Measurements from ENCODE around the gene MTA1. TPM values are rescaled to one million over a fixed set of nuclear protein-coding genes. Genes with fewer than 3 reads are reported as not detected.
A peak's percentile ranks its signal among the peaks of the same experiment; 100 is the strongest.

Gene MTA1
- total and polyA plus RNA-seq, 7 experiments from 2014 or later = 2.8 to 132 (median 117) TPM

DNA sequence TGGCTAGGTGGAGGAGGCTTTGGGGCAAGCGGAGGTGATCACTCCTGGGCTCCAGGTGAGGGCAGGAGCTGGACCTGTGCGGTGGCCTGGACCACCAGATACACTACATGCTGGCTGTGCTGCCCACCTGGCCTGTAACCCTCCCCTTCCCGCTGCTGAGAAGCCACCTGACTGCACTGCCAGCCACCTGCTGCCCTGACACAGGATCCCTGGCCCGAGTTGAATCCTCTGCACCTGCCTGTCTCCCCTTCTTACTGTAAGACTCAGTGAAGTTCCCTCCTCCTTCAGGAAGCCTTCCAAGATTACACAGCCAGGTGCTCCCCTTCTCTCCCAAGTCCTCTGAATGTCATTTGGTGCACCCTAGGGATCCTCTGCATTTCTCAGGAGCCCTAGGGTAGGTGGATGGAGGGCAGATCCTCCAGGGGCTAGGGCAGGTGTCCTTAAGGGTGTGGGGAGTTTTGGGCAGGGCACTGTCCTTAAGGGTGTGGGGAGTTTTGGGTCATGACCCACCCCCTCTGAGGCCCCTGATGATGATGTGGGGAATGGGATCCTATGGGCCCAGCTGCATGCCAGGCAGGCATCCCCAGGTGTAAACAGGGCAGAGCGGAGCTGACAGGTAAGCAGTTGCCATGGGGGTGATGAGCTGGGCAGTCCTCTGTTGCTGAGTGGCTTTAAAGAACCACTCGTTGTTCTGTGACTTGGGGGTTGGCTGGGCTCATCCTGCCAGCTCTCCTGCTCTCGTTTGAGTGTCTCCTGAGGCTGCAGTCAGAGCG lies 6.7 kb upstream of the MTA1 start:
- Mint-ChIP-seq H3K27ac (peak overlapping the region in 2 of 9 donors; percentile 17 to 43), H3K36me3 (peaks cover 0 to 4% (median 0%) of the 10 kb centered on the region in 5 donors), H3K27me3 (peaks cover 0 to 39% (median 6%) of the 10 kb centered on the region in 5 donors), H3K4me1 (peaks cover 2 to 19% (median 12%) of the 10 kb centered on the region in 7 donors), H3K4me3 (peak overlapping the region in 7 of 10 donors; percentile 6 to 79 (median 31)), H3K9me3 (no peaks in the 10 kb centered on the region)
- CTCF ChIA-PET = no interaction called here
- no peaks in the 10 kb centered on the region for H3K9me3 ChIP-seq (ENCODE audit: control insufficient read depth in 2 of 3, low read length in 3 of 3)
- DNase-seq (no peak), ATAC-seq (no peak)
- no peak overlapping the region for H3K27ac ChIP-seq (ENCODE audit: low read depth, low read length)
- H3K4me3 ChIP-seq (ENCODE audit: low read length) = no peak overlapping the region
- POLR2A ChIA-PET = interaction anchor here (0.8 to 1.3 kb wide), 3 partner anchors 9 to 10 kb away, joined by 3 to 5 read pairs (median 4); no protein-coding TSS in a partner anchor
- H3K4me1 ChIP-seq (ENCODE audit: control insufficient read depth in 2 of 2, insufficient read depth in 2 of 2, low read length in 2 of 2) = peaks cover 5 to 15% of the 10 kb centered on the region in 2 donors
- H3K36me3 ChIP-seq (ENCODE audit: control insufficient read depth in 2 of 3, insufficient read depth in 3 of 3, low read length in 3 of 3) = no peaks in the 10 kb centered on the region
- H3K27me3 ChIP-seq (ENCODE audit: control insufficient read depth in 2 of 2, insufficient read depth in 2 of 2, low read length in 2 of 2) = peaks cover 0 to 12% of the 10 kb centered on the region in 2 donors
- intact Hi-C loops (cut with micrococcal nuclease) = loop anchor here in 1 of 2 donors (10.0 kb wide), 1 partner anchor 98 kb away; the partner anchor contains the start of gene PACS2

DNA sequence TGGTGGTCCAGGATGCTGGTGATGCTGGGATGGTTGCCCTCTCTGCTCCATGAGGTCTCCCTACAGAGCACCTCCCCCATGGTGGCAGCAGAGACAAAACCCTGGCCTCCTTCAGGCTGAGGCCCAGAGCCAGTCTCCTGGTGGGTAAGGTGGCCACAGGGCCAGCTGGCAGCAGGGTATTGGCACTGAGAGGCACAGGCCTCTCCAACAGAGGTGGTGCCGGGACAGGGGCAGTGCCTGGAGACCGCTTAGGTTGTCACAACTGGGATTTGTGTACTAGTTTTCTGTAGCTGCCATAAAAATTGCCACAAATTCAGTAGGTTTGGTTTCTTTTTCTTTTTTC lies 6.1 kb upstream of the MTA1 start:
- peak overlapping the region in 5 of 10 donors; percentile 6 to 45 (median 33) for H3K4me3 Mint-ChIP-seq
- H3K4me1 Mint-ChIP-seq = peaks cover 2 to 20% (median 12%) of the 10 kb centered on the region in 7 donors
- intact Hi-C loops (cut with micrococcal nuclease) = loop anchor here in 1 of 2 donors (10.0 kb wide), 1 partner anchor 99 kb away; the partner anchor contains the start of gene PACS2
- H3K4me1 ChIP-seq (ENCODE audit: control insufficient read depth in 2 of 2, insufficient read depth in 2 of 2, low read length in 2 of 2) = peaks cover 5 to 15% of the 10 kb centered on the region in 2 donors
- H3K27ac ChIP-seq (ENCODE audit: low read depth, low read length) = no peak overlapping the region
- H3K36me3 Mint-ChIP-seq = peaks cover 0 to 4% (median 0%) of the 10 kb centered on the region in 5 donors
- no peaks in the 10 kb centered on the region for H3K36me3 ChIP-seq (ENCODE audit: control insufficient read depth in 2 of 3, insufficient read depth in 3 of 3, low read length in 3 of 3)
- H3K27me3 ChIP-seq (ENCODE audit: control insufficient read depth in 2 of 2, insufficient read depth in 2 of 2, low read length in 2 of 2) = peaks cover 0 to 12% of the 10 kb centered on the region in 2 donors
- ChIA-PET CTCF (no interaction called here), POLR2A (interaction anchor here (0.7 to 1.3 kb wide), 2 partner anchors 10 to 67 kb away, joined by 3 to 5 read pairs; no protein-coding TSS in a partner anchor)
- DNase-seq (no peak), ATAC-seq (no peak)
- H3K27me3 Mint-ChIP-seq = peaks cover 0 to 39% (median 6%) of the 10 kb centered on the region in 5 donors
- no peaks in the 10 kb centered on the region for H3K9me3 ChIP-seq (ENCODE audit: control insufficient read depth in 2 of 3, low read length in 3 of 3)
- H3K4me3 ChIP-seq (ENCODE audit: low read length) = no peak overlapping the region
- no peaks in the 10 kb centered on the region for H3K9me3 Mint-ChIP-seq
- H3K27ac Mint-ChIP-seq = peak overlapping the region in 1 of 9 donors; percentile 17

DNA sequence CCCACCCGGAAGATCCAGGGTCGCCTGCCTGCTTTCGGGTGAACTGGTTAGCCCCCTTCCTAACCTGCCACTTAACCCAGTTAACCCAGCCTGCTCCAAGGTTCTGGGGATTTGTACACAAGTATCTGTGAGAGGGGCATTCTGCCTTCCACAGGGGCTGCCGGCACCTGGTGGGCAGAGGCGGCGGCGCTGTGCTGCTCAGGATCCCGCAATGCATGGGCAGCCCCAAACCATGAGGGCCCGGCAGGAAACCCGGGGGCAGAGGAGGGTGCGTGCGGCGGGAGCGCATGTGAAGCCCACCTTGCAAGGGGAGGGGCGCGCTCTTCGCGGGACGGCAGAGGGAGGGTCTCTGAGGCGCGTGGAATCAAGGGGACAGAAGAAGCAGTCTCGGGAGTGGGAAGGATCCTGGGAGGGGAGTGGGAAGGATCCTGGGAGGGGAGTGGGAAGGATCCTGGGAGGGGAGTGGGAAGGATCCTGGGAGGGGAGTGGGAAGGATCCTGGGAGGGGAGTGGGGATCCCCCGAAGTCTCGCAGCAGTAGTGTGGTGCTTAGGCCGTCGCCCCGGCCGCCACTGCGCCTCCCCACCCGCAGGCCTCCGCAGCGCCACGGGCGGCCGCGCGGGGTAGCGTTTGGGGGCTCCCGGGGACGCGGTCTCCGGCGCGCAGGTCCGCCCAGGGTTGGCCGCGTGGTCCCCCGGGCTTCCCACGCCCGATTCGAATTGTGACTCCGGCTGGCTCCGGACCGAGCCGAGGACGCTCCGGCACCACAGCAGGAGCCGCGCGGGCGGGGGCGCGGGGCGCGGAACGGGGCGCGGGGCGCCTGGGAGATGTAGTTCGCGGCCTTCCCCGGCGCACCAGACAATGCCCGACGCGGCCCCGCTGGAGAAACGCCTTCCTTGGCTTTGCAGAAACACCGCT lies 4.9 kb upstream of the MTA1 start:
- Histone ChIP-seq H3K4me3 (ENCODE audit: low read length) (peak overlapping the region; percentile 61), H3K4me1 (ENCODE audit: control insufficient read depth in 2 of 2, insufficient read depth in 2 of 2, low read length in 2 of 2) (peaks cover 9 to 15% of the 10 kb centered on the region in 2 donors), H3K9me3 (ENCODE audit: control insufficient read depth in 2 of 3, low read length in 3 of 3) (no peaks in the 10 kb centered on the region), H3K27me3 (ENCODE audit: control insufficient read depth in 2 of 2, insufficient read depth in 2 of 2, low read length in 2 of 2) (peaks cover 0 to 12% of the 10 kb centered on the region in 2 donors), H3K36me3 (ENCODE audit: control insufficient read depth in 2 of 3, insufficient read depth in 3 of 3, low read length in 3 of 3) (no peaks in the 10 kb centered on the region), H3K27ac (ENCODE audit: low read depth, low read length) (peak overlapping the region; percentile 58)
- intact Hi-C loops (cut with micrococcal nuclease) = loop anchor here (1.0 to 10.0 kb wide), 6 partner anchors 16 to 112 kb away; partner anchors contain the start of genes TEDC1 (in 2 of the 2), TEX22 (in 2 of the 2), BRF1 (in 1 of the 2) and PACS2 (in 1 of the 2)
- H3K9me3 Mint-ChIP-seq = no peaks in the 10 kb centered on the region
- CTCF ChIA-PET = interaction anchor here (1.1 kb wide), 1 partner anchor 11 kb away, joined by 6 read pairs; no protein-coding TSS in a partner anchor
- H3K4me3 Mint-ChIP-seq = peak overlapping the region; percentile 66 to 88 (median 76)
- H3K27me3 Mint-ChIP-seq = peaks cover 0 to 31% (median 6%) of the 10 kb centered on the region in 5 donors
- H3K36me3 Mint-ChIP-seq = peaks cover 0 to 4% (median 0%) of the 10 kb centered on the region in 5 donors
- ATAC-seq (peak; percentile 85), DNase-seq (peak; percentile 47 to 82 (median 66))
- POLR2A ChIA-PET = interaction anchor here (0.7 kb wide), 2 partner anchors 12 to 20 kb away, joined by 3 read pairs; no protein-coding TSS in a partner anchor
- peak overlapping the region in 4 of 9 donors; percentile 52 to 86 (median 78) for H3K27ac Mint-ChIP-seq
- H3K4me1 Mint-ChIP-seq = peaks cover 6 to 25% (median 16%) of the 10 kb centered on the region in 7 donors

DNA sequence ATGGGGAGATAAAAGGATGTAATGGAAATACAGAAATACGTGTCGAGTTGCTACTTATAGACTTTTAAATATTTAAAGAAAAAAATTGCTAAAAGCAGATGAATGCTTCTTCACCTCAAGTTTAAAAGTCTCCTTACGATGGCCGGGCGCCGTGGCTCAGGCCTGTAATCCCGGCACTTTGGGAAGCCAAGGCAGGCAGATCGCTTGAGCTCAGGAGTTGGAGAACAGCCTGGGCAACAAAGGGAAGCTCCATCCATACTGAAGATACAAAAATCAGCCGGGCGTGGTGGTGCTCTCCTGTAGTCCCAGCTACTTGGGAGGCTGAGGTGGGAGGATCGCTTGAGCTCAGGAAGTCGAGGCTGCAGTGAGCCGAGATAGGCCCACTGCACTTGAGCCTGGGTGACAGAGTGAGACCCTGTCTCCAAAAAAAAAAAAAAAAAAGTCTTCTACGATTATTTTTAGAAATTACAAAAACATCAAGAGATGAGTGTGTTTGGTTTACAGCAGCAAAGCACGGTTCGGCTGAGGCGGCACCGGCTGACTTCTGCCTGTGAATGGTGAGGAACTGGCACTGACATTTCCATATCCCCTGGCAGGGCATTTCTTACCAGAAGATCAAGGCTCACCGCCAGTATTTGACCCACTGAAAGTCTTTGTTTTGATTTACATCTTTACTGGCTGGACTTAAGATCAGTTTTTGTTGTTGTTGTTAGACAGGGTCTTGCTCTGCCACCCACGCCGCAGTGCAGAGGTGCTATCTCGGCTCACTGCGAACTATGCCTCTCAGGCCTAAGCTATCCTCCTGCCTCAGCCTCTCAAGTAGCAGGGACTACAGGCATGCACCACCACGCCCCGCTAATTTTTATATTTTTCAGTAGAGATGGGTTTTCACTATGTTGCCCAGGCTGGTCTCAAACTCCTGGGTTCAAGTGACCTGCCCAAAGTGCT lies 3.9 kb upstream of the MTA1 start:
- intact Hi-C loops (cut with micrococcal nuclease) = loop anchor here (1.0 to 10.0 kb wide), 6 partner anchors 17 to 113 kb away; partner anchors contain the start of genes TEDC1 (in 2 of the 2), TEX22 (in 2 of the 2), BRF1 (in 1 of the 2) and PACS2 (in 1 of the 2)
- peaks cover 7 to 26% (median 16%) of the 10 kb centered on the region in 7 donors for H3K4me1 Mint-ChIP-seq

DNA sequence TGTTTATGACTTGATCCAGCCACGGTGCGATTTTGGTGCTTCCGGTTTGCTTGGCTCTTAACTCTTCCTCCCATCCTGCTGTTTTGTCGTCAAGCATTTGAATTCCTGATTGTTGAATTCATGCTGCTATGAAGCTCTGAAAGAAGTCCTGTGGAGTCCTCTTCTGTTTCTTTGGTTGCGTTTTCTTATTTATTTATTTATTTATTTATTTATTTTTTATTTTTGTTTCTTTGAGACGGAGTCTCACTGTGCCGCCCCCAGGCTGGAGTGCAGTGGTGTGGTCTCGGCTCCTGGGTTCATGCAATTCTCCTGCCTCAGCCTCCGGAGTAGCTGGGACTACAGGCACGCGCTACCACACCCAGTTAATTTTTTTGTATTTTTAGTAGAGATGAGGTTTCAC lies 3.0 kb upstream of the MTA1 start:
- Histone ChIP-seq H3K4me3 (ENCODE audit: low read length) (no peak overlapping the region), H3K36me3 (ENCODE audit: control insufficient read depth in 2 of 3, insufficient read depth in 3 of 3, low read length in 3 of 3) (no peaks in the 10 kb centered on the region), H3K9me3 (ENCODE audit: control insufficient read depth in 2 of 3, low read length in 3 of 3) (no peaks in the 10 kb centered on the region), H3K27me3 (ENCODE audit: control insufficient read depth in 2 of 2, insufficient read depth in 2 of 2, low read length in 2 of 2) (peaks cover 0 to 12% of the 10 kb centered on the region in 2 donors), H3K27ac (ENCODE audit: low read depth, low read length) (no peak overlapping the region), H3K4me1 (ENCODE audit: control insufficient read depth in 2 of 2, insufficient read depth in 2 of 2, low read length in 2 of 2) (peaks cover 20 to 23% of the 10 kb centered on the region in 2 donors)
- H3K36me3 Mint-ChIP-seq = no peaks in the 10 kb centered on the region
- ChIA-PET CTCF (no interaction called here), POLR2A (interaction anchor here (0.6 kb wide), 1 partner anchor 1590 kb away, joined by 4 read pairs; no protein-coding TSS in a partner anchor)
- DNase-seq = no peak
- H3K27ac Mint-ChIP-seq = peak overlapping the region in 2 of 9 donors; percentile 2 to 41
- intact Hi-C loops (cut with micrococcal nuclease) = loop anchor here (5.0 to 10.0 kb wide), 2 partner anchors 102 to 114 kb away; partner anchors contain the start of genes BRF1 (in 1 of the 2) and PACS2 (in 1 of the 2)
- H3K4me3 Mint-ChIP-seq = peak overlapping the region in 6 of 10 donors; percentile 42 to 84 (median 54)
- ATAC-seq = no peak
- peaks cover 8 to 35% (median 19%) of the 10 kb centered on the region in 7 donors for H3K4me1 Mint-ChIP-seq
- no peaks in the 10 kb centered on the region for H3K9me3 Mint-ChIP-seq
- H3K27me3 Mint-ChIP-seq = peaks cover 0 to 15% (median 6%) of the 10 kb centered on the region in 5 donors

More for the DNA sequence above, 3.9 kb upstream of the MTA1 start:
- Histone ChIP-seq H3K4me1 (ENCODE audit: control insufficient read depth in 2 of 2, insufficient read depth in 2 of 2, low read length in 2 of 2) (peaks cover 14 to 16% of the 10 kb centered on the region in 2 donors), H3K4me3 (ENCODE audit: low read length) (peak overlapping the region; percentile 61), H3K27me3 (ENCODE audit: control insufficient read depth in 2 of 2, insufficient read depth in 2 of 2, low read length in 2 of 2) (peaks cover 0 to 12% of the 10 kb centered on the region in 2 donors), H3K36me3 (ENCODE audit: control insufficient read depth in 2 of 3, insufficient read depth in 3 of 3, low read length in 3 of 3) (no peaks in the 10 kb centered on the region), H3K27ac (ENCODE audit: low read depth, low read length) (no peak overlapping the region), H3K9me3 (ENCODE audit: control insufficient read depth in 2 of 3, low read length in 3 of 3) (no peaks in the 10 kb centered on the region)
- H3K4me3 Mint-ChIP-seq = peak overlapping the region; percentile 53 to 88 (median 76)
- peak overlapping the region in 4 of 9 donors; percentile 51 to 86 (median 66) for H3K27ac Mint-ChIP-seq
- no peaks in the 10 kb centered on the region for H3K36me3 Mint-ChIP-seq
- CTCF ChIA-PET = interaction anchor here (1.1 kb wide), 1 partner anchor 12 kb away, joined by 6 read pairs; no protein-coding TSS in a partner anchor
- H3K9me3 Mint-ChIP-seq = no peaks in the 10 kb centered on the region
- peaks cover 0 to 21% (median 6%) of the 10 kb centered on the region in 5 donors for H3K27me3 Mint-ChIP-seq
- DNase-seq (no peak), ATAC-seq (no peak)
- POLR2A ChIA-PET = interaction anchor here (0.6 to 0.7 kb wide), 3 partner anchors 13 to 1590 kb away, joined by 3 to 4 read pairs (median 3); no protein-coding TSS in a partner anchor
